ENCODE data around the gene PDF. TPM values are rescaled to one million over a fixed set of nuclear protein-coding genes. Genes with fewer than 3 reads are reported as not detected.
A peak's percentile ranks its signal among the peaks of the same experiment; 100 is the strongest.
"Not testable (repeated sequence)": the region's sequence is repeated elsewhere in the genome, so short reads cannot be mapped to it uniquely, and the experiment has no call there.

PDF gene
- total RNA-seq, 1 experiment from 2014 or later, result 17.8 TPM

- no peak overlapping the region for H3K4me3 ChIP-seq
- no peaks in the 10 kb centered on the region for H3K9me3 ChIP-seq (replicated peaks)
- no peak for DNase-seq (ENCODE audit: low read depth in 1 of 2, low spot score in 2 of 2)
- H3K27me3 ChIP-seq (replicated peaks), result no peaks in the 10 kb centered on the region
- H3K36me3 ChIP-seq, result peaks cover 32% of the 10 kb centered on the region
- H3K27ac ChIP-seq, result no peak overlapping the region
- H3K4me1 ChIP-seq (replicated peaks), result no peaks in the 10 kb centered on the region
Observed at GRCh38 chr16:69301861-69302260, 28.5 kb downstream of the PDF start.

- no peak overlapping the region for H3K4me3 ChIP-seq
- no peaks in the 10 kb centered on the region for H3K4me1 ChIP-seq (replicated peaks)
- no peak for DNase-seq (ENCODE audit: low read depth in 1 of 2, low spot score in 2 of 2)
- no peaks in the 10 kb centered on the region for H3K27me3 ChIP-seq (replicated peaks)
- no peak overlapping the region for H3K27ac ChIP-seq
- no peaks in the 10 kb centered on the region for H3K9me3 ChIP-seq (replicated peaks)
- H3K36me3 ChIP-seq, result peaks cover 32% of the 10 kb centered on the region
Observed at GRCh38 chr16:69301187-69301586, 29.2 kb downstream of the PDF start.

GRCh38 chr16:69298261-69298660 is 32.1 kb downstream of the PDF start:
- H3K27me3 ChIP-seq (replicated peaks), result no peaks in the 10 kb centered on the region
- no peak for DNase-seq (ENCODE audit: low read depth in 1 of 2, low spot score in 2 of 2)
- H3K4me3 ChIP-seq, result no peak overlapping the region

GRCh38 chr16:69296771-69297170 is 33.6 kb downstream of the PDF start:
- DNase-seq (ENCODE audit: low read depth in 1 of 2, low spot score in 2 of 2); H3K27ac ChIP-seq: not testable (repeated sequence)

More at GRCh38 chr16:69298261-69298660, 32.1 kb downstream of the PDF start:
- Histone ChIP-seq H3K9me3 (replicated peaks) (no peaks in the 10 kb centered on the region), H3K4me1 (replicated peaks) (no peaks in the 10 kb centered on the region), H3K36me3 (peaks cover 32% of the 10 kb centered on the region), H3K27ac (no peak overlapping the region)

GRCh38 chr16:69294051-69294450 is 36.3 kb downstream of the PDF start:
- no peak overlapping the region for H3K4me3 ChIP-seq
- H3K27me3 ChIP-seq (replicated peaks), result no peaks in the 10 kb centered on the region
- DNase-seq (ENCODE audit: low read depth in 1 of 2, low spot score in 2 of 2), result no peak
- H3K36me3 ChIP-seq, result peaks cover 2% of the 10 kb centered on the region; the same call in 1 of the 2 replicates
- no peaks in the 10 kb centered on the region for H3K4me1 ChIP-seq (replicated peaks)
- H3K9me3 ChIP-seq (replicated peaks), result no peaks in the 10 kb centered on the region
- no peak overlapping the region for H3K27ac ChIP-seq

More at GRCh38 chr16:69296771-69297170, 33.6 kb downstream of the PDF start:
- H3K36me3 ChIP-seq, result peaks cover 26% of the 10 kb centered on the region
- H3K27me3 ChIP-seq (replicated peaks); H3K9me3 ChIP-seq (replicated peaks); H3K4me1 ChIP-seq (replicated peaks); H3K4me3 ChIP-seq: not testable (repeated sequence)

GRCh38 chr16:69293401-69293800 is 37.0 kb downstream of the PDF start:
- Histone ChIP-seq H3K4me3 (no peak overlapping the region), H3K36me3 (no peaks in the 10 kb centered on the region; the same call in 1 of the 2 replicates), H3K4me1 (replicated peaks) (no peaks in the 10 kb centered on the region), H3K9me3 (replicated peaks) (no peaks in the 10 kb centered on the region), H3K27ac (no peak overlapping the region), H3K27me3 (replicated peaks) (no peaks in the 10 kb centered on the region)
- no peak for DNase-seq (ENCODE audit: low read depth in 1 of 2, low spot score in 2 of 2)

GRCh38 chr16:69291657-69292056 is 38.7 kb downstream of the PDF start:
- H3K9me3 ChIP-seq (replicated peaks); DNase-seq (ENCODE audit: low read depth in 1 of 2, low spot score in 2 of 2); H3K27ac ChIP-seq; H3K36me3 ChIP-seq; H3K4me1 ChIP-seq (replicated peaks); H3K4me3 ChIP-seq; H3K27me3 ChIP-seq (replicated peaks): not testable (repeated sequence)

- Histone ChIP-seq H3K36me3 (peaks cover 22% of the 10 kb centered on the region), H3K4me1 (replicated peaks) (no peaks in the 10 kb centered on the region), H3K9me3 (replicated peaks) (no peaks in the 10 kb centered on the region), H3K27ac (no peak overlapping the region), H3K4me3 (no peak overlapping the region), H3K27me3 (replicated peaks) (no peaks in the 10 kb centered on the region)
- peak in 1 of 2 experiments; percentile 55 for DNase-seq (ENCODE audit: low read depth in 1 of 2, low spot score in 2 of 2)
Observed at GRCh38 chr16:69286941-69287713, 43.3 kb downstream of the PDF start.

GRCh38 chr16:69285240-69285639 is 45.1 kb downstream of the PDF start:
- no peak for DNase-seq (ENCODE audit: low read depth in 1 of 2, low spot score in 2 of 2)
- no peaks in the 10 kb centered on the region for H3K9me3 ChIP-seq (replicated peaks)
- H3K4me3 ChIP-seq, result no peak overlapping the region
- H3K27ac ChIP-seq, result no peak overlapping the region
- no peaks in the 10 kb centered on the region for H3K27me3 ChIP-seq (replicated peaks)
- H3K36me3 ChIP-seq, result peaks cover 22% of the 10 kb centered on the region
- H3K4me1 ChIP-seq (replicated peaks), result no peaks in the 10 kb centered on the region

- H3K27ac ChIP-seq, result no peak overlapping the region
- H3K4me1 ChIP-seq (replicated peaks), result no peaks in the 10 kb centered on the region
- H3K4me3 ChIP-seq, result no peak overlapping the region
- no peaks in the 10 kb centered on the region for H3K9me3 ChIP-seq (replicated peaks)
- peaks cover 22% of the 10 kb centered on the region for H3K36me3 ChIP-seq
- DNase-seq (ENCODE audit: low read depth in 1 of 2, low spot score in 2 of 2), result no peak
- no peaks in the 10 kb centered on the region for H3K27me3 ChIP-seq (replicated peaks)
Observed at GRCh38 chr16:69283851-69284250, 46.5 kb downstream of the PDF start.

- Histone ChIP-seq H3K9me3 (replicated peaks) (no peaks in the 10 kb centered on the region), H3K36me3 (peaks cover 7% of the 10 kb centered on the region), H3K27ac (no peak overlapping the region)
Observed at GRCh38 chr16:69277413-69277812, 53.0 kb downstream of the PDF start.

More at GRCh38 chr16:69277413-69277812, 53.0 kb downstream of the PDF start:
- Histone ChIP-seq H3K4me3 (no peak overlapping the region), H3K4me1 (replicated peaks) (peaks cover 12% of the 10 kb centered on the region), H3K27me3 (replicated peaks) (no peaks in the 10 kb centered on the region)
- no peak for DNase-seq (ENCODE audit: low read depth in 1 of 2, low spot score in 2 of 2)

Other genes starting within 250 kb of the PDF start
- gene HAS3, start 224.9 kb downstream of the PDF start, total RNA-seq (2014; rRNA removed; shearing (Covaris generic)), result 0.58 and 1.4 TPM in 2 replicates
- 37.6 and 43.1 TPM in 2 replicates for gene CHTF8, start 198.0 kb downstream of the PDF start, total RNA-seq (2014; rRNA removed; shearing (Covaris generic))
- gene UTP4, start 197.9 kb downstream of the PDF start, total RNA-seq (2014; rRNA removed; shearing (Covaris generic)), result 20.2 and 28.1 TPM in 2 replicates
- 17.3 and 43.6 TPM in 2 replicates for gene SNTB2, start 143.4 kb downstream of the PDF start, total RNA-seq (2014; rRNA removed; shearing (Covaris generic))
- gene VPS4A, start 19.2 kb downstream of the PDF start, total RNA-seq (2014; rRNA removed; shearing (Covaris generic)), result 27.9 and 42.3 TPM in 2 replicates
- 33.5 and 34.9 TPM in 2 replicates for gene COG8, start 9.0 kb upstream of the PDF start, total RNA-seq (2014; rRNA removed; shearing (Covaris generic))
- gene NIP7, start 9.2 kb upstream of the PDF start, total RNA-seq (2014; rRNA removed; shearing (Covaris generic)), result 26.8 and 31.0 TPM in 2 replicates
- gene TMED6, start 21.2 kb upstream of the PDF start, total RNA-seq (2014; rRNA removed; shearing (Covaris generic)), result 0.21 TPM in 1 of 2 replicates, not detected in the other
- gene TERF2, start 55.4 kb upstream of the PDF start, total RNA-seq (2014; rRNA removed; shearing (Covaris generic)), result 7.5 and 7.7 TPM in 2 replicates
- gene CYB5B, start 94.0 kb upstream of the PDF start, total RNA-seq (2014; rRNA removed; shearing (Covaris generic)), result 58.3 and 102 TPM in 2 replicates
- 8.3 and 9.0 TPM in 2 replicates for gene NFAT5, start 235.4 kb upstream of the PDF start, total RNA-seq (2014; rRNA removed; shearing (Covaris generic))

All from SJSA1 (cell line).